Raji (cell line): ENCODE measurements around the gene RPL41.

ENCODE experiments used
- POLR2A ChIP-seq: IDR thresholded peaks from 2 replicates; pipeline ENCODE4 v1.6.1; 2011; ENCODE audit warnings: low read depth, low read length, control low read depth; ENCODE audit not compliant: insufficient read depth

The RPL41 gene

GRCh38 chr12:56118688-56119357 is 2.4 kb downstream of the RPL41 start:
- TF ChIP-seq POLR2A = no peak

- TF ChIP-seq POLR2A = 0 out of 2 replicates have a peak, but pooled peaks have one; percentile 28
These were observed 2.9 kb downstream of the RPL41 start for GRCh38 chr12:56119361-56119796.

- no peak for TF ChIP-seq POLR2A
These were observed 3.9 kb downstream of the RPL41 start for GRCh38 chr12:56120158-56120846.

GRCh38 chr12:56121204-56121870 is 4.9 kb downstream of the RPL41 start:
- no peak for TF ChIP-seq POLR2A

GRCh38 chr12:56122637-56123036 is 6.2 kb downstream of the RPL41 start:
- no peak for TF ChIP-seq POLR2A

GRCh38 chr12:56124133-56124532 is 7.7 kb downstream of the RPL41 start:
- no peak for TF ChIP-seq POLR2A

- TF ChIP-seq POLR2A = no peak
These were observed 10.4 kb downstream of the RPL41 start for GRCh38 chr12:56126732-56127239.

- TF ChIP-seq POLR2A = no peak
These were observed 11.1 kb downstream of the RPL41 start for GRCh38 chr12:56127485-56127887.

GRCh38 chr12:56127888-56128669 is 11.6 kb downstream of the RPL41 start, which contains the start of gene ESYT1:
TSS of gene ESYT1 (plus strand) at chr12:56128267. CDS start at chr12:56128320, 53 bp downstream.
- peak; percentile 87 for TF ChIP-seq POLR2A

GRCh38 chr12:56128670-56129205 is 12.3 kb downstream of the RPL41 start:
- TF ChIP-seq POLR2A = no peak

- peak; percentile 41; the same call in 1 of the 2 replicates for TF ChIP-seq POLR2A
These were observed 12.9 kb downstream of the RPL41 start for GRCh38 chr12:56129206-56129941.

GRCh38 chr12:56129942-56130495 is 13.6 kb downstream of the RPL41 start:
- no peak for TF ChIP-seq POLR2A

GRCh38 chr12:56130876-56131275 is 14.4 kb downstream of the RPL41 start:
- no peak for TF ChIP-seq POLR2A

- no peak for TF ChIP-seq POLR2A
These were observed 18.5 kb downstream of the RPL41 start for GRCh38 chr12:56134897-56135296.
